GM21529 (cell line): Measurements from ENCODE around the gene CACNA2D3.
"Not testable (repeated sequence)": the region's sequence is repeated elsewhere in the genome, so short reads cannot be mapped to it uniquely, and the experiment has no call there.

Source experiments
- ATAC-seq: cut with Tn5 transposase; IDR thresholded peaks from one replicate; pipeline ENCODE4 v1.9.1; 2021; ENCODE audit not compliant: unreplicated experiment

The CACNA2D3 gene

DNA sequence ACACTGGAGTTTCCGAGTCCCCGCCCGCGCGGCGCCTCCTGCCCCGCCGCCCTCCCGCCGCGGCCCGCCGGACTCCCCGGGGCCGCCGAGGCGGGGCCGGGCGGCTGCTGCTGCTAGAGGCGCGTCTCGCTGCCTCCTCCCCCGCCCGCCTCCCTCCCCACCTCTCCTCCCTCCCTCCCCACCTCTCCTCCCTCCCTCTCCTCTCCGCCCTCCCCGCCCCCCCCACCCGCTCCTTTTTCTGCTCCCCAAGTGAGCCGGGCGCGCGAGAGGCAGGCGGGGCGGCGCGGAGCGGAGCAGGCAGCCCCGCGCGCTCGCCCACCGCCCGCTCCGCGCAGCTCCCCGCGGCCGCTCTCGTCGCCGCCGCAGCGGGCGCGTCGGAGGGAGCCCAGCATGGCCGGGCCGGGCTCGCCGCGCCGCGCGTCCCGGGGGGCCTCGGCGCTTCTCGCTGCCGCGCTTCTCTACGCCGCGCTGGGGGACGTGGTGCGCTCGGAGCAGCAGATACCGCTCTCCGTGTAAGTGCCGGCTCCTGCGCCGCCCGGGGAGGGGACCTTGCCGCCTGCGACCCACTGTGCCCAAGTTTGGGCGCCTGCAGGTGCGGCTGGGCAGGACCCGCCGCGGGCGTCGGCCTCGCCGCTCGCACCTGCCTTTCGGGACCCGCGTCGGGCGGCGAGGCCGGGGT lies at the start of gene CACNA2D3:
Gene CACNA2D3 (plus strand): TSS at position 229 of the 679 bp plus-strand sequence.
- no peak for ATAC-seq

DNA sequence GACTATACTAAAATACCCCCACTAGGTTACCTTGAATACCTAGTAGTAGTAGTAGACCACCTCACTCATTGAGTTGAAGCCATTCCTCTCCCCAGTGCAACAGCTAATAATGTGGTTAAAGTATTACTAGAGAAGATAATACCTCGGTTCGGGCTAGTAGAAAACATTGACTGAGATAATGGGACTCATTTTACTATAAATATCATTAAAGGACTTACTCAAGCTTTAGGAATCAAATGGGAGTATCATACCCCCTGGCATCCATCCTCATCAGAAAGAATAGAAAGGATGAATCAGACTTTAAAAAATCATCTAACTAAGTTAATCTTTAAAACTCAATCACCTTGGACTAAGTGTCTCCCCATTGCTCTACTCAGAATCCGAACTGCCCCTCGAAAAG lies 49.0 kb upstream of the CACNA2D3 start:
- no peak for ATAC-seq

DNA sequence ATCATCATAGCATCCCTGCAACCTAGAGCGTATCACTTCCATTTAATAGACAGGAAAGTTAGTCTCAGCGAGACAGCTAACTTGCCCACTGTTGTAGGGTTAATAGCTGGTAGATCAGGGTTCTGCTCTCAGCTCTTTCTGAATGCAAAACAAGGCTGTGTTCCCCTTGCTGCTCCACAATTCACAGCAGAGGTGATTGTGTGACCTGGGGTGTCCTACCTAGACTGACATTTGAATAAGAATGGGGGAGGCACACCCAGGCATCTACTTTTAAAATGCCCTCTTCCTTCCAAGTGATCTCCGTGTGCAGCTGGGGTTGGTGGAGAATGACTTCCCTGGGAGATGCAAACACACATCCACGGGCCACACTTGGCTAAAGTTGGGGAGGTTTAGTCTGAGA lies 43.0 kb upstream of the CACNA2D3 start:
- no peak for ATAC-seq

DNA sequence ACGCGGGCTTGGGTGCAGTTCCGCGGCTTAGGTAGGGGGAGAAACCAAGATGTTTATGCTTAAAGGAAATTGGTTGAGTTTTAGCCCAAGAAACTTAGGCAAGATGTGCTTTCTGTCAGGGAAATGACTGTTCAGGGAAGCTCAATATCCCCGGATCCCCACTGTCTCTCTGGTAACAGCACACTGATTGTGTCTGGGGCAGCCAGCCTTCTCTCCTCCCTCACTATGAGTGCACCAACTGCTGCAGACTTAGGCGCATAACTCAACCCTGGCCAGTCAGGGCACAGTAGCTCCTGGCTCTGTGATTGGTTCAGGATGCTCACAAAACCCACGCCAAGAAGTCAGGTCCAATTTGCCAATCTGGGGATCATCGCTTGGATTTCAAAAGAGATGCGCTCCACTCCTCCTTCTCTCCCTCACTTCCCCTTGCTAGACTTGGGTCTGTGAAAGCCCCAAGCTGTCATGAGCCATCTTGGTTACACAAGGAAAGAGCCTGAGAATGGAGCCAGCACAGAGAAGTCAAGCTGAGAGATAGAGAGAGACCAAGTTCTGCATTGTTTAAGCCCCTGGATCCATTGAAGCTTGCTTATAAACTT lies 42.5 kb upstream of the CACNA2D3 start:
- ATAC-seq: no peak

DNA sequence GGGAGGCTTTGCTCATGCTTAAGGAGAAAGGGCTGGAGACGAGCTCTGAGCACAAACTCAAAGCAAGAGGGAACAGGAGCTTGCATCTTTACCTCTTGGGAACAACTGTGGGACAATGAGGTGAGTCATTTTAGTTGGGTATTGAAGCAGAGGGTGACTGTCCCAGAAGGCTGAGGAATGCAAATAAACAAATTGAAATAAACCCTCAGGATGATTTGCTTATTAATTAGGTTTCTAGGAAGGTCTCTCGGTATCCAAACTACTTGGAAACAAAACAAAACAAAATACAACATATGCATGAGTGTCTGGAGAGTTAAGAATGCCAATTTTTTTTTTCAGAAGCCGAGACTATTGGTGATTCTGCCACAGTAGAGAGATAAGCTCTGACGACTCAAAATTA lies 38.4 kb upstream of the CACNA2D3 start:
- no peak for ATAC-seq

DNA sequence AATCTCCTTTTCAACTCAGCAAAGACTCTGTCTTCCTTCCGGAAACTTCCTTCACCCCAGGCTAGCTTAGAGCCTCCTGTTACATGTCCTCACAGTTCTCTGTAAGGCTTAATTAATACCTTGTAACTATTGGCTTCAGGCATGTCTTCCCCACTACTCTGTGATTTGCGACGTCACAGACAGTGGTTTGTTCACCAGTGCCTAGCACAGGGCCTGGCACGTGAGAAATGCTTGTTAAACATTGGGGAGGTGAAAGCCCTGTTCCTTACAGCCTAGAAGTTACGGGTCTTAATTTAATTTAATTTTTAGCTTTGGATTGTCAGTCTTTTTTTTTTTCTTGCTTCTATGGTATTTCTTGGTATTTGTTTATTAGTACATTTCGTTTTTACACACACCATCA lies 36.4 kb upstream of the CACNA2D3 start:
- ATAC-seq: no peak

DNA sequence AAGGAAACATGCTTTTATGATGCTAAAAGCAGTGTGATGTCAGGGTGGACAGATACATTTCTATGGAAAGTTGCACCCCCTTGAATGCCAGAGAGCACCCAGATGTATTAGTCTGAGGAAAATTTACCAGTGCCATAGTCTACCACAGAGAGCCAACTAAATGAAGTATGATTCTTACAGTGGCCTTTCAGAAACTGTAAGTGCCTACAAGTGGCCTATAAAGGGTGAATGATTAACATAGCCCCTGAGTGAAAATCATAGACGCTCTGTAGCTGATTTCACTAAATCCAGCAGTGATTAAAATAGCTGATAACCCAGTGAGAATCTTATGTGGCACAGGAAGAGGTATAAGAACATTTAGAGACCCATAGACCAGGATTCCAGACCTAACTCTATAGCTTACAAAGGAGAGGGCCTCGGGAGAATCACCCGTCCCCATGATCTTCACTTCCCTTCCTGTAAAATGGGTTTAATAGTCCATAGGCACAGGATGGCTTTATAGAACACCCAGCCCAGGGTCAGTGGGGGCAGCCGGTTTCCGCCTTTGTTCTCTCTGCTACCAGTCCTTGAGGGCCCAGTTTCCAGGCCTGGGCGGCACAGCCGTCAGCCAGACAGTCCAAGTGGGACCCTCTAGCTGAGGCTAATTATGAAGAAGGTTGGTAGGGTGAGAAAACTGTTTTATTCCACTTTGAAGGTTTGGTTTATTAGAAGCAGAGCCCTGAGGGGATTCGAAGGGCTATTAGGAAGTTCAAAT lies 35.5 kb upstream of the CACNA2D3 start:
- no peak for ATAC-seq

DNA sequence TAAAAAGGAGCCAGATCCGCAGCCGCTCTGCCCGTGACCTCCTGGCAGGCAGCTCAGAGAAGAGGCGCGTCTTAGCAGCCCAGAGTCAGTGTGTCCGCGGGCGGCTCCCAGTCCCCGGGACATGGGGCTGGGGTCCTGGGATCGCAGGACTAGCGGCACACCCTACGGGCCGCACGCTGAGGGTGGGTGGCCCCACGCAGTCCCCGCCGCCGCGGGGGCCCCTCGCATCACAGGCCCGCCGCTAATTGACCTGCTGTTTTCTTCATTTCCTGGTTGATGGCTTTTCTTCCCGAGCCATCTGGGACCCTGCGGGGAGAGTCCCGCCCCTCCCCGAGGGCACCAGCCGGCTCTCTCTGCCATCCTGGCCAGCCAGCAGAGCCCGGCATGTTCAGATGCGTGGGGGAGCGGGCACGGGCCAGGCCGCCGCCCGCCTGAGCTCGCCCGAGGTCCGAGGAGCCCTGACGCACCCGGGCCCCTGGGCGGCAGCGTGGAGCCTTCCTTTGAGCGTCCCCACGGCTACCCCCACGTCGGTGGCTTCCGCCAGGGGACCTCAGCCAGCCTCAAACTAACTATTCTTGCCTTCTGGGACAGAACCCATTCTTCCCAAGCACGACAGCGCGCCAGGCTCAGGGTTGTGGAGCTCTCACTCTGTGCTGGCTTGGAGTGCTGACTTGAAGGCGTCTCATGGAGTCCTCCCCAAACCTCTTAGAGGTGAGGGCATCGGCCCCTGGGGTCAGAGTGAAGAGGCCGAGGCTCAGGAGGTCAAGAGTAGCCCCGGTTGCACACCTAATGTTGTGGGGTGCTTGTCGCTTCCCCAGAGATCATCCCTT lies 34.6 kb upstream of the CACNA2D3 start:
- no peak for ATAC-seq

DNA sequence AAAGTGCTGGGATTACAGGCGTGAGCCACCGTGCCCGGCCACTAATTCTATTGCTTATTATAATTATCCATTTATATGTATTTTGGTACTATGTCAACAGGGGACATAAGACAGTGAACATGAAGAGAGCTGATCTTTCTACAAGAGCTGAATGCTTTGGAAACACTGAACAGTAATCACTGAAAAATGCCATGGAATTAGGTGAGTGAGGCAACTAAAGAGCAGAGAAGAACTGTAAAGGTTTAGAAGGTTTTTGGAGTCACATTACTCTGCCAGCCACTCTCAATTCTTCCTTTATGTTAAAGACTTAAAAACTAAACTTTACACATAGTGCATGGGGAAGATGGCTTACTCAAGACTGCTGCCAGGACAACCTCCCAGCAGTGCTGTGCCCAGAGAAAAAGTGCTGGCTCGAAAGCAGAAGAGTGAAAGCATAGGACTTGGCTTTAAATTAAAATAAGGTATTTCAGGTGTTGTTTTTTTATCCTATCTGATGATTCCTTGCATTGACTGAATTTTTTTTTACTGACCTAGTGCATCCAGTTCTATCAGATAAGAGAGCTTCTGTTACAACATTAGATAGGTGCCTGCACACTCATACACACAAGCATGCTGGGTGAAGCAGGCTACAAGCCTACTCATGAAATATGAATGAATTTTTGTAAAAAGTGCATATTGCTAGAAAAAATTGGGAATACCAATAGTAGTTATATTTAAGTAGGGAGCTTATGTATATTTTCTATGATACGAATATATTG lies 28.7 kb upstream of the CACNA2D3 start:
- ATAC-seq: no peak

DNA sequence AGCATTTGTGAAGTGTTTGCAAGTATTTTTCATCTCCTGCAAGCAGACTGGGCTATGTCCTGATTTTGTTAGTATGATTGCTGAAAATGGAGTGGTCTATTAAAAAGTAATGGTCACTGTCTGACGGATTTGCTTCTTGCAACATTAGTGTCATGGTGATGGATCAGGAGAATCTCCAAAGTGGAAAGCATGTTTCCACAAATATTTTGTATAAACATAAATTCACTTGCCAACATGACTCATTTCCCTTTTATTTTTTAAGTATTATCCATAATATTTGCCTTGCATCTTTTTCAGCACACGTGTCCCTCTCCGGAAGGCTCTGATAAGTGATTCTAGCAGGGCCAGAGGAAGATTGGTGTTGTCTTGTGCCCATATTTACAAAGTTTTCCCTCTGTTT lies 27.4 kb upstream of the CACNA2D3 start:
- no peak for ATAC-seq

DNA sequence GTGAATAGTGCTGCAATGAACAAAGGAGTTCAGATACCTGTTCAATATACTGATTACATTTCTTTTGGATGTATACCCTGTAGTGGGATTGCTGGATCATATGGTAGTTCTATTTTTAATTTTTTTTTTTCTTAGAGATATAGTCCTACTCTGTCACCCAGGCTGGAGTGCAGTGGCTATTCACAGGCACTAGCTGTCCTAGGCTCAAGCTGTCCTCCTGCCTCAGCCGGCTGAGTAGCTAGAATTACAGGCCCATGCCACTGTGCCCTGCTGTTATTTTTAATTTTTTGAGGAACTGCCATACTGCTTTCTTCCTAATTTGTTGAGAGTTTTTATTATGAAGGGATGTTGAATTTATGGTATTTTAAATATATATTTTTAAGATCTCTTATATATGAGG lies 23.0 kb upstream of the CACNA2D3 start:
- no peak for ATAC-seq

DNA sequence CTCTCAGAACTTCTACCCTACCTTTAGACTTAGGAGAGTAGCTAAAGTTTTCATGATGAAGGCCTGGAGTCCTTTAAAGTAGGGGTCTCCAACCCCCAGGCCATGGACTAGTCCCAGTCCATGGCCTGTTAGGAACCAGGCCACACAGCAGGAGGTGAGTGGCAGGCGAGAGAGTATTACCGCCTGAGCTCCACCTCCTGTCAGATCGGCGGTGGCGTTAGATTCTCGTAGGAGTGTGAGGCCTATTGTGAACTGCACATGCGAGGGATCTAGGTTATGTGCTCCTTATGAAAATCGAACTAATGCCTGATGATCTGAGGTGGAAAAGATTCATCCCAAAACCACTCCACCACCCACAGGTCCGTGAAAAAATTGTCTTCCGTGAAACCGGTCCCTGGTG lies 18.3 kb upstream of the CACNA2D3 start:
- no peak for ATAC-seq

DNA sequence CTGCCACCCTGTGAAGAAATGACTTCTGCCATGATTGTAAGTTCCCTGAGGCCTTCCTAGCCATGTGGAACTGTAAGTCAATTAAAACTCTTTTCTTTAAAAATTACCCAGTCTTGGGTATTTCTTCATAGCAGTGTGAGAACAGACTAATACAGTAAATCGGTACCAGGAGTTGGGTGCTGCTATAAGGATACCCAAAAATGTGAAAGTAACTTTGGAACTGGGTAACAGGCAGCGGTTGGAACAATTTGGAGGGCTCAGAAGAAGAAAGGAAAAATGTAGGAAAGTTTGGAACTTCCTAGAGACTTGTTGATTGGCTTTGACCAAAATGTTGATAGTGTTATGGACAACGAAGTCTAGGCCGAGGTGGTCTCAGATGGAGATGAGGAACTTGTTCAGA lies 6.2 kb upstream of the CACNA2D3 start:
- ATAC-seq: not testable (repeated sequence)

DNA sequence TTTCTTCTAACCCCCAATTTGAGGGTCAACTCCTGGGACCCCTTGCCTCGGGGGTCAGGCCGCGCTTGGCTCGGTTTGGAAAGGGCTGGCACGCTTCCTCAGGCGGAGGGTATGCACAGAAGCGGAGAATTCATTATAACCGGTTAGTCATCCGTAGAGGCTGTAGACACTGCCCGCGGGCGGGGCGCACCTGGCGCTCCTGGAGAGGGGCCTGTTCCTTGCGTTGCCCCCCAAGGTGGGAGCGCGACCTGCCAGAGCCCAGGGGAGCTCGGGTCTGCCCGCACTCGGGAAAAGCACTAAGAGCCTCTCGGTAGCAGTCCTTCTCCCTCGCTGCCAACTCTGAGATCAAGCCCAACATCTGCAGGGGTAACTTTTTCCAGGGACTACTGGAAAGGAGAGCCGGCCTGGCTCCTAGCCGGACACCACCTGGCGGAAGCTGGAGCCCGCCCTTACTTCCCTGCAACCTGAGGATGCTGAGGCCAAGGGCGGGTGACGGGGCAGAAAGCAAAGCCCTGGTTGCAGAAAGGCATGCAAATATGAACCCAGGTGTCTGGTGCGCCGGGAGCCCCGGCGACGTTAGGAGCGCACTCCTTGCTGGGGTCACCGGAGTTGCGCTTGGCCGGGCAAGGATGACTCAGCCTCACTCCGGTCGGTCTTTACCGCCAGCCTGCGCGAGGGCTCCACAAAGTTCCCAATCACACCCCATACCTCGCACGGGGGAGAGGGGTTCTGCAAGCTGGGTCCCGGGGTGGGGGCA lies 1.5 kb upstream of the CACNA2D3 start:
- peak; percentile 91 for ATAC-seq

DNA sequence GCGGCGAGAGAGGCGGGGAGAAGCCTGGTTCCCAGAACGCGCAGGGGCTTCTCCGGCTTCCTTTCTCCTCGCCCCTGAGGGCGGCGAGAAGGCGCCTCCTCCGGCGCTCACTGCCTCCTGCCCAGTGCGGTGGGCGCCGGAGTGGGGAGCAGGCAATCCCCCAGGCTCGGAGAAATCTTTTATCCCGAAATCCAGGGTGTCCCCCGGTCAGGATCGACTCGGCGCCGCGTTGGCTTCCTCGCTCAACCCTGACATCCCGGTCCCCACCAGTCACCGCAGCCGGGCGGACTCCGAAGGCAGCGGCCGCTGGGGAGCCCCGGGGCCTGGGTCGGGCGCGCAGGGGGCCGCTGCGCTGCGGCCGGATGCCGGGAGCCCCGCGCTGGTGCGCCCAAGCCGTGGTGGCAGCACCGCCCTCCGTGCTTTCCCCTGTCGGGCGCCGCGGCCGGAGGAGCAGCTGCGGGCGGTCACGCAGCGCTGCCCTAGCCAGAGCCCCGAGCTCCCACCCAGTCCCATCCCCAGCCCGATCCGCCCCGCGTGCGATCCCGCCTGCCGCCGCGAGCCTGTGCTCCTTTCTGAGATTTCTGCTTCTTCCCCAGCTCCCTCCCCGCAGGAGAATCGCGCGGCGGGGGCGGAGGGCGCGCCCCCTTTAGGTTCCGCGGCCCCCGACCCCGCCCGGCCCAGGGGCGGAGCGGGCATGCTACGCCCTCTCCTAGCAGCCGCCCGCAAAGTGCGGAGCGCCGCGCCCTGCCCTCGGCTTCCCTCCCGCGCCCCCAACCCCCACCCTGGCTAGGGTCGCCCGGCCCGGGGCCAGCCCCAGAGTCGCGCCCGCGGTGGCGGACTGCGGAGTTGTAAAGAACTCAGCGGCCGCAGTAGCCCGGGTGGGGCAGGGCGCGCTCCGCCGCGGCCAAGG lies 683 bp upstream of the CACNA2D3 start:
- peak; percentile 20 for ATAC-seq

DNA sequence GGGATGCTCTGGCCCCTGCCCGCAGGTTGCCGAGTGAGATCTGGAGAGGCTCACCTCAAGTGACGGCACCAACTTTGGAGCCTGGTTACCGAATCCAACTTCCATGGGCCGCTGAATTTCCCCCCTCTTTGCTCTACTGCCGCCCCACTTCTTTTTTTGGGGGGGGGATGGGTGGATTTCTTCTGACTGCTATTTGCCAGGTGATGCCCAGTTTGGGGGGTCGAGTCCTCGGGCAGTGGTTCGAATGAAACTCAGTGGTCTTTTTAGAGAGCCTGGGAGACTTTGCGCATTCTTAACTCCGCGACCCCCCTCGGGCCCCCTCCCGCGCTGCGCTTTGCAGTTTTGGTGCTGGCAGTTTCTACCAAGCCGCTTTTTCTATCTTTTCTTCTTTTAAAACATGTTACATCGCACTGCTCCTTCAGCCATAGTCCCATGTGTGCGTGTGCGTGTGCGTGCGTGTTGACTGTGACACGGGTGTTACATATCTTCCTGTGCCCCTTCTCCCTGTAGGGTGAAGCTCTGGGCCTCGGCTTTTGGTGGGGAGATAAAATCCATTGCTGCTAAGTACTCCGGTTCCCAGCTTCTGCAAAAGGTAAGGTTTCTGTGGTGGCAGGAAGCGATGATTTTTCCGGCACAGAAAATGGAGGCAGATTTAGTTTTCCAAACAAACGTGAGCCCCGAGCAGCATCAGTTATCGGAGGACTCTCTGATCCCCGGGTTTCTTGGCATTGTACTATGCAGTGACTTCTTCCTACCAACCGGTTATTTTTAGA lies 837 bp downstream of the CACNA2D3 start:
- no peak for ATAC-seq

DNA sequence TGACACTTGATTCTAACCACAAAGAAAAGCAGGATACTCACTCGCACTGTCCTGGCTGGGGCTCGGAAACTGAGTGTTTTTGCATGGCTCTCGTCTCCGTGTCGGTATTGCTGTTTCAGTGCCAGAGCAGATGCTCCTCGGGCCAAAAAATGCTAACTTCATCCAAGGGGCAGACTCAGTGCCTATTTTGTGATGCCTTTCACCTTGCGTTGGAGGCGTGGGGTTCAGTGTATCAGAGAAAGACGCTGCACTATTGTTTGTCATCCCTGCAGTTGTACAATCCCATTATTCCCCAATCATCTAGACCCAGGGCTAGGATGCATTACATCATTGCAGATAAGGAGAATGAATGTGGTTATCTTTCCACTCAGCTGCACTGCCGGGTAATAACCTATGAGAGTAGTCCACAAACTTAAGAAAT lies 1.4 kb downstream of the CACNA2D3 start:
- no peak for ATAC-seq

DNA sequence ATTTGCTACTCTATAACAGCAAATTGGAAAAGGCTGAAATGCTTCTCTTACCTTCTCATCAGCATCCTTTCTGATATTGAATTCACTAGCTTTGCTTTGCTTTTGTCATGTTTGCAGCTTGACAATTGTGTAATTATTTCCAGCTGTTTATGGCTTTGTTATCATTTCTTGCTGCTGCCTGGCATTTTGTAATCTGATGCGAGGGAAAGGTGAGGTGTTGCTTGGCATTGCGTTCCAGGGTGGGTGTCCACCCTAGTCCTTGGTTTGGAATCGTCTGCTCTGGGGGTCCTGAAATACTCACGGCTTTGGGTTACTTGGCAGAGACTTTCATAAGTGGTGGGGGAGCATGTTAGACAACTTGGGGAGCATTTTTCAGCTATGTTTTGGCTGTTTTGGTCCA lies 2.9 kb downstream of the CACNA2D3 start:
- no peak for ATAC-seq
